Measurements from ENCODE around the gene C1QTNF8.

The C1QTNF8 gene

DNA sequence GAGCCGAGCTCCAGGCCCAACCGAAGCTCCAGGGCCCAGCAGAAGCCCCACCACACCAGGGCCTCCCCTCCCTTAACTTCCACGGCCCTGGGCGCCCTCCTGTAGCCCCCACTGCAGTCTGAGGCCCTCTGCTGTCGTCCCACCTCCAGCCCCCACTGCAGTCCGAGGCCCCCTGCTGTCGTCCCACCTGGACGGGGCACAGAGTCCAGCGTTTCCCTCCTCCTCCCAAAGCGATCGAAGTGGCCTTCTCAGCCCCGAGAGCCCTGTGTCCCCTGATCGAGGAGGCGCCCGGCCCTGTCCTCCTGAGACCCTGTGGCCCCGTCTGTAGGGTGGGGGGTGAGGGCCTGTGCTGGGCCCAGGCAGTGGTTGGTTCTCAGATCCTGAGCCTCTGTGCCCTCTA is 31.1 kb upstream of the C1QTNF8 start:
- DNase-seq (ENCODE audit: low read depth in 3 of 3) = no peak

GRCh38 chr16:1126586-1126985 is 30.5 kb upstream of the C1QTNF8 start:
- DNase-seq (ENCODE audit: low read depth in 3 of 3) = no peak

DNA sequence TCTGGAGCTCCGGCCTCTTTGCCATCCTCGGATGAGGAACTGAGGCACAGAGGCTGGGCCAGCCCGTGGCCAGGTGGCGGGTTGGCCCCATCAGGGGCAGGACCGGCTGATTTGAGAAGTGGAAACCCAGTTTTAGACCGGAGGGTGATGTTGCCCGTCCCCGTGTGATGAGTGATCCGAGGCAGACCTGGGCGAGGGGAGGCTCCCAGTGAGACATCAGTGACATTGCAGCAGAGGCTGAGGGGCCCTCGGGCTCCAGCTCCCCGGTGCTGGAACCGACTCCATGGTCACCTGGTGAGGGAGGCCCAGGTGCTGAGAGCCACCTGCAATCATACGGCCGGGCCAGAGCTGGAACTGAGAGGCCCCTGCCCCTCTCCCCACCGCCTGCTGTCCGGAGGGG is 30.0 kb upstream of the C1QTNF8 start:
- no peak for DNase-seq (ENCODE audit: low read depth in 3 of 3)

- DNase-seq (ENCODE audit: low read depth in 3 of 3) = no peak
These were observed 29.4 kb upstream of the C1QTNF8 start for GRCh38 chr16:1125471-1125870.

GRCh38 chr16:1124795-1125194 is 28.8 kb upstream of the C1QTNF8 start:
- DNase-seq (ENCODE audit: low read depth in 3 of 3) = no peak

GRCh38 chr16:1124291-1124690 is 28.2 kb upstream of the C1QTNF8 start:
- DNase-seq (ENCODE audit: low read depth in 3 of 3) = no peak

DNA sequence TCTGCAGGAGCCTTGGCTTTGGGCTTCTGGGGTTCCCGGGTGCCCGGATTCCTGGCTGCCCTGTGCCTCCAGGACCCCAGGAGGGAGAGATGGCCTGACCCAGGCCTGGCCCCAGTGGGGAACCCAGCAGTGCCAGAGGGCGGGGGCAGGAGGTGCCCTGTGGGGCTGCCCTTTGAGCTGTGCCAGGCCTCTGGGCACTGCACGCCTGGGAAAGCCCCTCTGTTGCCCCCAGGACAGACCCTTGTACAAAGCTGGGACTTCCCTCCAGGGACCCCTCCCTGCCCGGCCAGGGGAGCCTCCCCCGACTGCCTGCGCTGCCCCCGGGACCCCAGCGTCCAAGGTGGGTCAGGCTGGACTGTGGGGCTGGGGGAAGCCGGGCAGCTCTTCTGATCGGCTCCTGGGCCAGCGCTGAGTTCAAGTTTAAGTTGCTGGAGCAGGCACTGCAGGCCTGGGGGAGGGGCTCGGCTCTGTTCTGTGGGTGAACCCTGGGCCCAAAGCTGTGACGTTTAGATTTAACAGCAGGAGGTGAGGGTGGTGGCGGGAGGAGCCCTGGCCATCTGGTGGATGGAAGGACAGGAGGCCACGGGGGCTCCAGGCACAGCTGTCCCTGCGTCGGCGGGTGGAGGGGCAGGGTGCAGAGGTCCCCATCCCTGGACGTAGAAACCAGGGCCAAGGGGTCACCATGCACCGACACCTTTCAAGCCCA is 27.6 kb upstream of the C1QTNF8 start:
- DNase-seq (ENCODE audit: low read depth in 3 of 3) = no peak

- DNase-seq (ENCODE audit: low read depth in 3 of 3) = no peak
These were observed 26.3 kb upstream of the C1QTNF8 start for GRCh38 chr16:1122398-1122765.

- DNase-seq (ENCODE audit: low read depth in 3 of 3) = no peak
These were observed 25.8 kb upstream of the C1QTNF8 start for GRCh38 chr16:1121601-1122397.

DNA sequence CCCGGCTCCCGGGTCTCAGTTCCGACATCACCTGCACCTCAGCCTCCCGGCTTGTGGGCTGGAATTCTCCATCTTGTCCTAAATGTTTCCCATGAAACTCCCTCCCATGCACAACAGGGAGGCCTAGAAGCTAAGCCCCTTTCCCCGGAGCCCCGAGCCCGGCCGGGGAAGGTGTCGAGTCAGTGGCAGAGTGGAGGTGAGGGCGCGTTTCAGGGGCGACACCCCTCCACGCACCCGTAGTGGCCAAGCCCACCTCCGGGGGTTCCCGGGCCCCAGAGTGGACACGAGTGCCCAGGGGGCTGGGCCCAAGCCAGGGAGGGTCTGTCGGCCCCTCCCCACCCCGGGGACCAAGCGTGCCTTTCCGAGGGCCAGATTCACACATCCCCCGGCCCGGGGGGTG is 25.0 kb upstream of the C1QTNF8 start:
- no peak for DNase-seq (ENCODE audit: low read depth in 3 of 3)

GRCh38 chr16:1120577-1120941 is 24.5 kb upstream of the C1QTNF8 start:
- DNase-seq (ENCODE audit: low read depth in 3 of 3) = no peak

DNA sequence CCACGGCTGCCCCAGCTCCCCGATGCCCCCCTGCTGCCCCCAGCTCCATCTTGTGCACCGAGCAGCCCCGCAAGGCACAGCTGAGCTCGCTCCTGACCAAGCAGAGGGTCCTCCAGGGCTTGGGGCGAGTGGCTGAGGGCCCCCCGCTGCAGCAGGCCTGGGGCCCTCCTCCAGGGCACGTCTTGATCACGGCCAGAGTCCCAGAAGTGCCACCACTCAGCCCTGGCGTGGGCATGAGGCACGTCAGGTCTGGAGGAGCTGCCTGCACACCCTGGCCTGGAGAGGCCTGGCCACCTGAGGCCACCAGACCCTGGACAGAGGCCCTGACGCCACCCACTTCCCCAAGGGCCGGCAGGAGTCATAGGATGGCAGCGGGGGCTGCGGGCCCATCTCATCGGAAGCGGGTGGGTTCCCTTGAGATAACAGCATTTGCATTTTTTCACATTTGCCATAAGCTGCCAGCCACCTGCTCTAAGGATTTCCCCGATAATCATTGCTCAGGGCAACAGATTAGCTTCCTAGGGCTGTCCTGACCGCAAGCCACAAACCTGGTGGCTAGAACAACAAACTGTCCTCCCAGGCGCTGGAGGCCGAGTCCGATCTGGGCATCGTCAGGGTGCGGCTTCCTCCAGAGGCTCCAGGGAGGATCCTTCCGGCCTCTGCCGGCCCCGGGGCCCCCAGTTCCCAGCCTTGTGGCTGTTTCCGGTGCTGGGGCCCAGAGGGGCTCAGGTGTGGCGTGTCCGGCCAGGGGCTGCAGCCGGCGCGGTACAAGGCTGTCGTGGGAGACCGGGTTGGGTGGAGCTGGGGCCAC is 23.9 kb upstream of the C1QTNF8 start:
- no peak for DNase-seq (ENCODE audit: low read depth in 3 of 3)

GRCh38 chr16:1119129-1119528 is 23.1 kb upstream of the C1QTNF8 start:
- no peak for DNase-seq (ENCODE audit: low read depth in 3 of 3)

- no peak for DNase-seq (ENCODE audit: low read depth in 3 of 3)
These were observed 21.9 kb upstream of the C1QTNF8 start for GRCh38 chr16:1117926-1118325.

- no peak for DNase-seq (ENCODE audit: low read depth in 3 of 3)
These were observed 21.3 kb upstream of the C1QTNF8 start for GRCh38 chr16:1117176-1117900.

GRCh38 chr16:1116693-1117077 is 20.6 kb upstream of the C1QTNF8 start:
- no peak for DNase-seq (ENCODE audit: low read depth in 3 of 3)

DNA sequence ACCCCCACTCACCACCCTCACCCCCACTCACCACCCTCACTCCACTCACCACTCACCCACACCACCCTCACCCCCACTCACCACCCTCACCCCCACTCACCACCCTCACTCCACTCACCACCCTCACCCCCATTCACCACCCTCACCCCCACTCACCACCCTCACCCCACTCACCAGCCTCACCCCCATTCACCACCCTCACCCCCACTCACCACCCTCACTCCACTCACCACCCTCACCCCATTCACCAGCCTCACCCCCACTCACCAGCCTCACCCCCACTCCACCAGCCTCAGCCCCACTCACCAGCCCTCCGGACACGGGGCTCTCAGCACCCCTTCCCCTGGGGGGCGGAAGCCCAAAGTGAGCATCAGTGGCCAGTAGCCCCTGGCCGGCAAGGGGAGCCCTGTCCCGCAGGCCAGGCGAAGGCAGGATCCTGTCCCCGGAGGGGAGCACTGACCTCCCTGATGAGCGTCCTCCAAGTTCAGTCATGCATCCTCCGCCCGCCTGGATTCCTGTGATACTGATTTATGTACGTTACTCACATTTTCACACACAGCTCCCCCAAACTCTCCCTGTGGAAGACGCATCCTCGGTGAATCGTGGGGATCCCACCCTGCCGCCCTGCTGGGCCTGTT is 18.0 kb upstream of the C1QTNF8 start:
- DNase-seq (ENCODE audit: low read depth in 3 of 3) = no peak

- no peak for DNase-seq (ENCODE audit: low read depth in 3 of 3)
These were observed 17.4 kb upstream of the C1QTNF8 start for GRCh38 chr16:1113489-1113888.

- no peak for DNase-seq (ENCODE audit: low read depth in 3 of 3)
These were observed 16.6 kb upstream of the C1QTNF8 start for GRCh38 chr16:1112506-1113184.

GRCh38 chr16:1109648-1110047 is 13.6 kb upstream of the C1QTNF8 start:
- DNase-seq (ENCODE audit: low read depth in 3 of 3) = no peak
